GM23338 (cell line): ENCODE results near the gene ROR1. TPM values are rescaled to one million over a fixed set of nuclear protein-coding genes. Genes with fewer than 3 reads are reported as not detected.

Source experiments
- ATAC-seq: fragments of 200-7000 bp; cut with Tn5 transposase; 3 replicates; pipeline ENCODE4 v1.9.1; 2020
- DNase-seq: peaks from one replicate; pipeline ENCODE4 v3.0.0-alpha.2; 2015; ENCODE audit warnings: low spot score
- H2AFZ ChIP-seq: fragments of 200-600 bp; sonication (generic); 2 replicates; pipeline ENCODE4 v1.8.0; 2016; ENCODE audit warnings: antibody characterized with exemption, mild to moderate bottlenecking, moderate library complexity
- H3F3A ChIP-seq: fragments of 200-600 bp; sonication (generic); replicated peaks from 2 replicates; pipeline ENCODE4 v1.8.0; 2017; ENCODE audit warnings: antibody characterized with exemption, mixed run types, low read depth
- H3K27ac ChIP-seq: fragments of 200-600 bp; sonication (generic); 2 replicates; pipeline ENCODE4 v1.6.1; 2016; ENCODE audit warnings: low read depth
- H3K27me3 ChIP-seq: fragments of 200-600 bp; sonication (generic); 2 replicates; pipeline ENCODE4 v1.8.0; 2016; ENCODE audit warnings: mild to moderate bottlenecking, mixed run types, moderate library complexity; ENCODE audit not compliant: insufficient read depth
- H3K36me3 ChIP-seq: fragments of 200-600 bp; sonication (generic); 2 replicates; pipeline ENCODE4 v1.8.0; 2016; ENCODE audit warnings: mild to moderate bottlenecking; ENCODE audit not compliant: insufficient read depth
- H3K4me1 ChIP-seq: fragments of 200-600 bp; sonication (generic); 2 replicates; pipeline ENCODE4 v1.8.0; 2016; ENCODE audit warnings: mild to moderate bottlenecking, moderate library complexity; ENCODE audit not compliant: insufficient read depth
- H3K4me2 ChIP-seq: fragments of 200-600 bp; sonication (generic); 2 replicates; pipeline ENCODE4 v1.7.1; 2017; ENCODE audit warnings: mixed run types
- H3K4me3 ChIP-seq: fragments of 200-600 bp; sonication (generic); 2 replicates; pipeline ENCODE4 v1.6.1; 2016; ENCODE audit warnings: mixed run types
- H3K79me2 ChIP-seq: fragments of 200-600 bp; sonication (generic); replicated peaks from 2 replicates; pipeline ENCODE4 v1.8.0; 2017; ENCODE audit warnings: mild to moderate bottlenecking; ENCODE audit not compliant: insufficient read depth
- H3K9me2 ChIP-seq: fragments of 200-600 bp; sonication (generic); 2 replicates; pipeline ENCODE4 v1.8.0; 2017; ENCODE audit not compliant: insufficient read depth
- H4K20me1 ChIP-seq: fragments of 200-600 bp; sonication (generic); replicated peaks from 2 replicates; pipeline ENCODE4 v1.8.0; 2017; ENCODE audit warnings: mild to moderate bottlenecking; ENCODE audit not compliant: insufficient read depth
- H3K27ac Mint-ChIP-seq: 2 replicates; pipeline ENCODE4 v1.8.0; 2020; ENCODE audit warnings: inconsistent platforms, mild to moderate bottlenecking, moderate library complexity, mixed read lengths
- H3K27me3 Mint-ChIP-seq: 3 replicates; pipeline ENCODE4 v1.8.0; 2022; ENCODE audit warnings: low read depth, mild to moderate bottlenecking, moderate library complexity, mixed read lengths, inconsistent platforms; ENCODE audit not compliant: insufficient read depth, poor library complexity
- H3K36me3 Mint-ChIP-seq: 3 replicates; pipeline ENCODE4 v1.8.0; 2021; ENCODE audit warnings: low read depth, mild to moderate bottlenecking, inconsistent platforms, moderate library complexity, mixed read lengths
- H3K4me1 Mint-ChIP-seq: 3 replicates; pipeline ENCODE4 v1.8.0; 2020; ENCODE audit warnings: mild to moderate bottlenecking, inconsistent platforms, mixed read lengths
- H3K4me3 Mint-ChIP-seq: 3 replicates; pipeline ENCODE4 v1.8.0; 2021; ENCODE audit warnings: moderate library complexity, mild to moderate bottlenecking, inconsistent platforms, mixed read lengths
- H3K9me3 Mint-ChIP-seq: 3 replicates; pipeline ENCODE4 v1.8.0; 2020; ENCODE audit warnings: moderate library complexity, mild to moderate bottlenecking, inconsistent platforms, mixed read lengths
- CREB1 ChIP-seq: fragments of 250-450 bp; sonication (Bioruptor Pico); IDR thresholded peaks from 2 replicates; pipeline ENCODE4 v1.5.0; 2020; ENCODE audit warnings: low read depth, mild to moderate bottlenecking, moderate library complexity
- STAT1 ChIP-seq: IDR thresholded peaks from one replicate; pipeline ENCODE4 v1.6.1; 2016; ENCODE audit warnings: antibody characterized with exemption; ENCODE audit not compliant: unreplicated experiment
- ZNF331 ChIP-seq: fragments of 250-450 bp; sonication (Bioruptor Pico); IDR thresholded peaks from 2 replicates; pipeline ENCODE4 v1.5.0; 2020; ENCODE audit warnings: low read depth, mild to moderate bottlenecking, moderate library complexity
- polyA plus RNA-seq: library from polyadenylated mRNA; unstranded; fragments of >200 nt; fragmentation: Nextera tagmentation; extraction: Ambion mirVana; gene quantifications from 2 replicates; pipeline ENCODE4 v1.2.1, GENCODE V29; 2016
- total RNA-seq: library from RNA; depleted of rRNA; stranded (reverse); fragments of >200 nt; shearing (Covaris generic); gene quantifications from 2 replicates; pipeline ENCODE4 v1.2.3, GENCODE V29; 2014
- TF ChIP-seq, protein P1 (sequence below): fragments of 250-450 bp; sonication (Bioruptor Pico); IDR thresholded peaks from 2 replicates; pipeline ENCODE4 v1.5.0; 2020; ENCODE audit warnings: mild to moderate bottlenecking, moderate library complexity
- TF ChIP-seq, protein P2 (sequence below): IDR thresholded peaks from one replicate; pipeline ENCODE4 v1.6.1; 2018; ENCODE audit warnings: antibody characterized with exemption; ENCODE audit not compliant: unreplicated experiment
- TF ChIP-seq, protein P3 (sequence below), 2 experiments: fragments of 200-600 bp in 1 of 2; sonication (generic) in 1 of 2; conservative IDR thresholded peaks; 2 replicates each; pipeline versions ENCODE4 v1.5.1 to v1.6.1; 2016 to 2017; ENCODE audit warnings: antibody characterized with exemption in 2 of 2, low read depth in 2 of 2, mild to moderate bottlenecking in 2 of 2, moderate library complexity in 1 of 2

ROR1 gene
- total and polyA plus RNA-seq, 2 experiments from 2014 or later, result 59.7 to 96.0 TPM

DNA sequence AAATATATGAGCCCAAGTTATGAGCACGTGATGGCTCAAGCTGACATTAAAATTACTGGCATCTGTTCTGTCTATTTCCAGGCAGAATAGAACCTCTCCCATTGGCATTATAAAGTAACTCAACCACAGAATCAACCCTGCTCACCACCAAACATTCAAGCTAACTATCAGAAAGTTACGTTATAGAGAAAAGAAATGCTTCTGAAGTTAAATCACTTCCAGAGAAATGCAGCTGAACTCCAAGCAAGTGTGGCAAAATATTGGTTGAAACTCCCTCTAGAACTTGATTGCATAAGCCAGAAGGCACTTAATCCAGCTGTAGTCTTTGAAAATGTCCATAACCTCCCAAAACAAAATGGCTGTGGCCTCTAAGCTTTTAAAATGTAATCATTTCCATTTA is 393.4 kb downstream of the ROR1 start (continued):
- TF ChIP-seq, protein P1, sequence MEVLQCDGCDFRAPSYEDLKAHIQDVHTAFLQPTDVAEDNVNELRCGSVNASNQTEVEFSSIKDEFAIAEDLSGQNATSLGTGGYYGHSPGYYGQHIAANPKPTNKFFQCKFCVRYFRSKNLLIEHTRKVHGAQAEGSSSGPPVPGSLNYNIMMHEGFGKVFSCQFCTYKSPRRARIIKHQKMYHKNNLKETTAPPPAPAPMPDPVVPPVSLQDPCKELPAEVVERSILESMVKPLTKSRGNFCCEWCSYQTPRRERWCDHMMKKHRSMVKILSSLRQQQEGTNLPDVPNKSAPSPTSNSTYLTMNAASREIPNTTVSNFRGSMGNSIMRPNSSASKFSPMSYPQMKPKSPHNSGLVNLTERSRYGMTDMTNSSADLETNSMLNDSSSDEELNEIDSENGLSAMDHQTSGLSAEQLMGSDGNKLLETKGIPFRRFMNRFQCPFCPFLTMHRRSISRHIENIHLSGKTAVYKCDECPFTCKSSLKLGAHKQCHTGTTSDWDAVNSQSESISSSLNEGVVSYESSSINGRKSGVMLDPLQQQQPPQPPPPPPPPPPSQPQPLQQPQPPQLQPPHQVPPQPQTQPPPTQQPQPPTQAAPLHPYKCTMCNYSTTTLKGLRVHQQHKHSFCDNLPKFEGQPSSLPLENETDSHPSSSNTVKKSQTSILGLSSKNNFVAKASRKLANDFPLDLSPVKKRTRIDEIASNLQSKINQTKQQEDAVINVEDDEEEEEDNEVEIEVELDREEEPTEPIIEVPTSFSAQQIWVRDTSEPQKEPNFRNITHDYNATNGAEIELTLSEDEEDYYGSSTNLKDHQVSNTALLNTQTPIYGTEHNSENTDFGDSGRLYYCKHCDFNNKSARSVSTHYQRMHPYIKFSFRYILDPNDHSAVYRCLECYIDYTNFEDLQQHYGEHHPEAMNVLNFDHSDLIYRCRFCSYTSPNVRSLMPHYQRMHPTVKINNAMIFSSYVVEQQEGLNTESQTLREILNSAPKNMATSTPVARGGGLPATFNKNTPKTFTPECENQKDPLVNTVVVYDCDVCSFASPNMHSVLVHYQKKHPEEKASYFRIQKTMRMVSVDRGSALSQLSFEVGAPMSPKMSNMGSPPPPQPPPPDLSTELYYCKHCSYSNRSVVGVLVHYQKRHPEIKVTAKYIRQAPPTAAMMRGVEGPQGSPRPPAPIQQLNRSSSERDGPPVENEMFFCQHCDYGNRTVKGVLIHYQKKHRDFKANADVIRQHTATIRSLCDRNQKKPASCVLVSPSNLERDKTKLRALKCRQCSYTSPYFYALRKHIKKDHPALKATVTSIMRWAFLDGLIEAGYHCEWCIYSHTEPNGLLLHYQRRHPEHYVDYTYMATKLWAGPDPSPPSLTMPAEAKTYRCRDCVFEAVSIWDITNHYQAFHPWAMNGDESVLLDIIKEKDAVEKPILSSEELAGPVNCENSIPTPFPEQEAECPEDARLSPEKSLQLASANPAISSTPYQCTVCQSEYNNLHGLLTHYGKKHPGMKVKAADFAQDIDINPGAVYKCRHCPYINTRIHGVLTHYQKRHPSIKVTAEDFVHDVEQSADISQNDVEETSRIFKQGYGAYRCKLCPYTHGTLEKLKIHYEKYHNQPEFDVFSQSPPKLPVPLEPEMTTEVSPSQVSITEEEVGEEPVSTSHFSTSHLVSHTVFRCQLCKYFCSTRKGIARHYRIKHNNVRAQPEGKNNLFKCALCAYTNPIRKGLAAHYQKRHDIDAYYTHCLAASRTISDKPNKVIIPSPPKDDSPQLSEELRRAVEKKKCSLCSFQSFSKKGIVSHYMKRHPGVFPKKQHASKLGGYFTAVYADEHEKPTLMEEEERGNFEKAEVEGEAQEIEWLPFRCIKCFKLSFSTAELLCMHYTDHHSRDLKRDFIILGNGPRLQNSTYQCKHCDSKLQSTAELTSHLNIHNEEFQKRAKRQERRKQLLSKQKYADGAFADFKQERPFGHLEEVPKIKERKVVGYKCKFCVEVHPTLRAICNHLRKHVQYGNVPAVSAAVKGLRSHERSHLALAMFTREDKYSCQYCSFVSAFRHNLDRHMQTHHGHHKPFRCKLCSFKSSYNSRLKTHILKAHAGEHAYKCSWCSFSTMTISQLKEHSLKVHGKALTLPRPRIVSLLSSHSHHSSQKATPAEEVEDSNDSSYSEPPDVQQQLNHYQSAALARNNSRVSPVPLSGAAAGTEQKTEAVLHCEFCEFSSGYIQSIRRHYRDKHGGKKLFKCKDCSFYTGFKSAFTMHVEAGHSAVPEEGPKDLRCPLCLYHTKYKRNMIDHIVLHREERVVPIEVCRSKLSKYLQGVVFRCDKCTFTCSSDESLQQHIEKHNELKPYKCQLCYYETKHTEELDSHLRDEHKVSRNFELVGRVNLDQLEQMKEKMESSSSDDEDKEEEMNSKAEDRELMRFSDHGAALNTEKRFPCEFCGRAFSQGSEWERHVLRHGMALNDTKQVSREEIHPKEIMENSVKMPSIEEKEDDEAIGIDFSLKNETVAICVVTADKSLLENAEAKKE (CRISPR knock-in tag), result no peak

DNA sequence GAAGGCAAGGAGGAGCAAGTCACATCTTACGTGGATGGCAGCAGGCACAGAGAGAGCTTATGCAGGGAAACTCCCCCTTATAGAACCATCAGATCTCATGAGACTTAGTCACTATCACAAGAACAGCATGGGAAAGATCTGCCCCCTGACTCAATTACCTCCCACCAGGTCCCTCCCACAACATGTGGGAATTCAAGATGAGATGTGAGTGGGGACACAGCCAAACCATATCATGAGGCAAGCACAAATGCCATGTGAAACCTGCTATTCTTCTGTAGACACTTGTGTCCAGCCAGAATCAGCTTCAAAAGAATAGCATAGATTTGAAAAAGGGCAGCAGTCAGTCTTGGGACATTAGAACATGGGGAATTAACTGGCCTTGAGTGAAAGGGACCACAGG is 397.4 kb downstream of the ROR1 start:
- peaks cover 34% of the 10 kb centered on the region for H3K4me1 Mint-ChIP-seq
- Histone ChIP-seq H3K4me1 (peaks cover 26% of the 10 kb centered on the region), H3F3A (no peaks in the 10 kb centered on the region), H3K4me2 (peak overlapping the region; percentile 6; the same call in 1 of the 2 replicates), H3K27ac (no peak overlapping the region), H4K20me1 (no peaks in the 10 kb centered on the region), H3K9me2 (no peaks in the 10 kb centered on the region), H3K4me3 (no peak overlapping the region), H3K79me2 (no peaks in the 10 kb centered on the region), H2AFZ (no peak overlapping the region), H3K36me3 (peaks cover 12% of the 10 kb centered on the region; the same call in 1 of the 2 replicates), H3K27me3 (no peaks in the 10 kb centered on the region)
- H3K36me3 Mint-ChIP-seq, result peaks cover 57% of the 10 kb centered on the region
- DNase-seq, result no peak
- H3K27me3 Mint-ChIP-seq, result peaks cover 2% of the 10 kb centered on the region
- H3K27ac Mint-ChIP-seq, result no peak overlapping the region
- ATAC-seq, result no peak
- H3K4me3 Mint-ChIP-seq, result no peak overlapping the region; the same call in 2 of the 3 replicates
- peaks cover 31% of the 10 kb centered on the region for H3K9me3 Mint-ChIP-seq
- TF ChIP-seq STAT1 (no peak), CREB1 (CRISPR knock-in tag) (no peak), ZNF331 (CRISPR knock-in tag) (no peak)
- TF ChIP-seq, protein P2, sequence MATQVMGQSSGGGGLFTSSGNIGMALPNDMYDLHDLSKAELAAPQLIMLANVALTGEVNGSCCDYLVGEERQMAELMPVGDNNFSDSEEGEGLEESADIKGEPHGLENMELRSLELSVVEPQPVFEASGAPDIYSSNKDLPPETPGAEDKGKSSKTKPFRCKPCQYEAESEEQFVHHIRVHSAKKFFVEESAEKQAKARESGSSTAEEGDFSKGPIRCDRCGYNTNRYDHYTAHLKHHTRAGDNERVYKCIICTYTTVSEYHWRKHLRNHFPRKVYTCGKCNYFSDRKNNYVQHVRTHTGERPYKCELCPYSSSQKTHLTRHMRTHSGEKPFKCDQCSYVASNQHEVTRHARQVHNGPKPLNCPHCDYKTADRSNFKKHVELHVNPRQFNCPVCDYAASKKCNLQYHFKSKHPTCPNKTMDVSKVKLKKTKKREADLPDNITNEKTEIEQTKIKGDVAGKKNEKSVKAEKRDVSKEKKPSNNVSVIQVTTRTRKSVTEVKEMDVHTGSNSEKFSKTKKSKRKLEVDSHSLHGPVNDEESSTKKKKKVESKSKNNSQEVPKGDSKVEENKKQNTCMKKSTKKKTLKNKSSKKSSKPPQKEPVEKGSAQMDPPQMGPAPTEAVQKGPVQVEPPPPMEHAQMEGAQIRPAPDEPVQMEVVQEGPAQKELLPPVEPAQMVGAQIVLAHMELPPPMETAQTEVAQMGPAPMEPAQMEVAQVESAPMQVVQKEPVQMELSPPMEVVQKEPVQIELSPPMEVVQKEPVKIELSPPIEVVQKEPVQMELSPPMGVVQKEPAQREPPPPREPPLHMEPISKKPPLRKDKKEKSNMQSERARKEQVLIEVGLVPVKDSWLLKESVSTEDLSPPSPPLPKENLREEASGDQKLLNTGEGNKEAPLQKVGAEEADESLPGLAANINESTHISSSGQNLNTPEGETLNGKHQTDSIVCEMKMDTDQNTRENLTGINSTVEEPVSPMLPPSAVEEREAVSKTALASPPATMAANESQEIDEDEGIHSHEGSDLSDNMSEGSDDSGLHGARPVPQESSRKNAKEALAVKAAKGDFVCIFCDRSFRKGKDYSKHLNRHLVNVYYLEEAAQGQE, result no peak
- TF ChIP-seq, protein P3, sequence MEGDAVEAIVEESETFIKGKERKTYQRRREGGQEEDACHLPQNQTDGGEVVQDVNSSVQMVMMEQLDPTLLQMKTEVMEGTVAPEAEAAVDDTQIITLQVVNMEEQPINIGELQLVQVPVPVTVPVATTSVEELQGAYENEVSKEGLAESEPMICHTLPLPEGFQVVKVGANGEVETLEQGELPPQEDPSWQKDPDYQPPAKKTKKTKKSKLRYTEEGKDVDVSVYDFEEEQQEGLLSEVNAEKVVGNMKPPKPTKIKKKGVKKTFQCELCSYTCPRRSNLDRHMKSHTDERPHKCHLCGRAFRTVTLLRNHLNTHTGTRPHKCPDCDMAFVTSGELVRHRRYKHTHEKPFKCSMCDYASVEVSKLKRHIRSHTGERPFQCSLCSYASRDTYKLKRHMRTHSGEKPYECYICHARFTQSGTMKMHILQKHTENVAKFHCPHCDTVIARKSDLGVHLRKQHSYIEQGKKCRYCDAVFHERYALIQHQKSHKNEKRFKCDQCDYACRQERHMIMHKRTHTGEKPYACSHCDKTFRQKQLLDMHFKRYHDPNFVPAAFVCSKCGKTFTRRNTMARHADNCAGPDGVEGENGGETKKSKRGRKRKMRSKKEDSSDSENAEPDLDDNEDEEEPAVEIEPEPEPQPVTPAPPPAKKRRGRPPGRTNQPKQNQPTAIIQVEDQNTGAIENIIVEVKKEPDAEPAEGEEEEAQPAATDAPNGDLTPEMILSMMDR (conservative IDR thresholded peaks at IDR 0.05; ENCODE audit: low read depth in 2 of 2), result no peak
